ENCODE results near the gene CACNB1.

Gene CACNB1

DNA sequence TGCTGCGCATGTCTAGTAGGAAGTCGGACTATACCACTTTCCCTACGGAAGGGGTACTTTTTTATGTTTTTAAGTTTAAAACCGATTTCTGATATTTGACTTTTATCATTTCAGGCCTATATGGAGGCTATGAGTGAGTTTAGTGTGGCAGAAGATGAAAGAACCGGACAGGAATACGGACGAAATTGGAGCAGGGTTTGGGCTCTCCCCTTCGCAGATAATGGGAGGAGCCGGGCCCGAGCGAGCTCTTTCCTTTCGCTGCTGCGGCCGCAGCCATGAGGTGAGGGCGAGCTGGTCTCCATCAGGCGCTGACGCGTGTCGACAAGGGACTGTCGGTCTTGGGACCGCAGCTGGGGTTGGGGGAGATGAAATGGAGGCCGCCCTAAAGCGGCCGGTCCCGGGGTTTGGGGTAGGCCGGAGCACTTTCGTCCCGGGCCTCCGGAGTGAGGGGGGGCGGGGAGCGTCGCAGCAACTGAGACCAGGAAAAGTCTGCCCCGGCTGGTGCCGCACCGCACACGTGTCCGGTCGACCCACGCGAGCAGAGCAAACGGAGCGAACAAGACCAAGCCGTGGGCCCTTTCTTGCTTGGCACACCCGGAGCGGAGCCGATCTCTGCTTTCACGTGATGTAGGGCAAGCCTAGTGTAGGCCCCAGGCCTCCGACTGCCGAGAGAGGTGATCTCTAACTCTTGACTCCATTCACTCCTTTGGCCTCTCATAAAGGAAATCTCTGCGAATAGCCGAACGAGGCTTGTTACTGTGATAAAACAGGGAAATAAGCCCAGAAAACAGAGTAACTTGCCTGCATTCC lies 2.8 kb upstream of the CACNB1 start, which contains the start of gene RPL19:
TSS of gene RPL19 (plus strand) at position 214 of the 810 bp plus-strand sequence. CDS start at position 276, 62 bp downstream.
- DNase-seq = peak; percentile 73

DNA sequence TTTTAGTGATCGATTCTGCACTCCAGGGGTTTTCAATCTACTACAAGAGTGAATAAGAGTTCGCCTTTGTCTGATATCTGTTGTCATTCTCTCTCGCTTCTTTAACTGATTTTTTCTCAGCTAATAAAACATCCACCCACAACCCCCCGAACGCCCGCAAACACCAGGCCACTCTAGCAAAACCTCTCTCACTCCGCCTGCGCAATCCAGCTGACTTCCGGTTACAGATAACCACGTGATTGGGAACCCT lies 2.3 kb upstream of the CACNB1 start:
- peak; percentile 76 for DNase-seq

DNA sequence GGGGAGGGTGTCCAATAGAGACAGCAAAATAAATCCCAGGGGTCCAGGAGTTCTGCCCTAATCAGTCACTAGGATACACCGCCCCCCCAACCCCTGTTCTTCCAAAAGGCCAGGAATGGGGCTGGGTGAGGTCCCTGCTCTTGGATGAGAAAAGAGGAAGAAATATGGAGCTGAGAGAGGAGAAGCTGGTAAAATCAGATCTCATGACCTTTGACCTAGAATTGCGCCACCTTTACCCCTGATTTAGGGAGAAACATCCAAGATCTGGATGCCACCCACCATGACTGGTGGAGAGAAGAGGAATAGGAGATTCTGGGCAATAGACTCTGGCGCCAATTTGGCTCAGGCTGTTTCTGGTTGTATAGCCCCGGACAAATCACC lies 707 bp upstream of the CACNB1 start:
- no peak for DNase-seq

DNA sequence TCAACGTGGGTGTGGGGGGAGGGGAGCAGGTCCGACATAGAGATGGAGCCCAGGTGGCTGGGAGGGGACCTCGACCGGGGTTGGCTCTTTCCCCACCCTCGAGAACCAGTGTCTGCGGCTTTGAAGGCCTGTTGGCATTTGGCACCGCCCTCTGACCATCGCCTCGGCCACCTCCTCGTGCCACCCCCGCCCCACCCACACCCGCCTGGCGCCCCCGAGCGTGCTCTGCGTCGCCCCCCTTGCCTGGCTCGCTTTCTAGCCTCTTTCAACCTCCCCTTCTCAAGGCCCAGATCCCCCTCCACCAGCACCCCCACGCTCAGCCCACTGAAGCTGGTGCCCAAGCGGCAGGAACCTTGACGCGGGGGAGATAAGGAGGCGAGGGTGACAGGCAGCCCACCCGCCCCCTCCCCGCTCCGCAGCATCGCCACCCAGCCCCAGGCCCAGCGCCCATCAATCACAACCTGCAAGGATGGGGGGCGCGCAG lies 619 bp downstream of the CACNB1 start:
- no peak for DNase-seq

DNA sequence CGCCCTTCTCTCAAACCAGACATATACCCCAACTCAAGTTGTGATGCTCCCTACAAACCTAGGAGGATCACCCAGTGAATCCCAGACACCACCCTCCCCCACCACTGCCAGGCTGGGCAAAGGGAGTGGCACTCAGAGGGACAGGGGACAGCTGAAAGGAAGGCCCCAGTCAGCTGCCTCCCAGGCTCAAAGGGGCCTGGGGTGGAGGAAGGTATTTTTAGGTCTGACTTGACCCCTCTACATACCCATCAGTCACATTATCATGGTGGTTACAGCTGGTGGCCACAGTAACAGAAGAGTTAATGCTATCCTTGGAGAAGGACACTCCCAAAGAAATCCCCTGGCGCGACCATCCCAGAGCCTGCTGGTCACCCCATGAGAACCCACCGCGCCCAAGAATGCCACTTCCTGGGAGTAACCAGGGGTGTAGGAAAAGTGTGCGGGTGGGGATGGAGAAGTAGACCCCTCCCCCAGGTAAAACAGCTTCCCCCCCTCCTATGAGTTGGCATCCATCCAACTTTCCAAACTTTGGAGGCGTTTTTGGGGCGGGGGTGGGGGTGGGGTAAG lies 1.1 kb downstream of the CACNB1 start:
- no peak for DNase-seq

DNA sequence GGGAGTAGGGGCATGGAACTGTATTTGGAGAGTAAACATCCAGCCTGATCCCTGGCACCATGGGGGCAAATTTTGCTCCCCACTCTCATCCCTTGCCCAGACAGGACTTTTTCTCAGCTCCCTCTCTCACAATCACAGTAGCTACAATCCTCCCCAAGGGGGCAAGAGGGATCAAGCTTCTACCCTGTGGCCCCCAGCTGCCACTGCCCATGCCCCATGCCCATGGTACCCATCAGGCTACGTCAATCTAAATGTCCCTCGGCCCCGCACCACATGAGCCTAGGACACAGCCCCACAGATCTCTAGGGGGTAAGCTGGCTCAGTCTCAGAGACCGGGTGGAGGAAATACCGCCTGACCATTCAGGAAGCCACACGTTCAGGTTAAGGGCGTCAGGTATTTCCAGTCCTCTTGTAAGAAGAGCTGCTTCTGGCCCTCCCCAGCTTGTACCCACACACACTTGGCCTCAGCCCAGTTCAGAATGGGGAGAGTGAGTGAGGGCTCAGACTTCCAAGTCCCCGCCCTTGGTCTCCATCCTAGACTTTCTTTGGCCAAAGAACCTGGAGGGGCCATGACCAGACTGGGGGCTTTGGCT lies 1.8 kb downstream of the CACNB1 start:
- DNase-seq = no peak

DNA sequence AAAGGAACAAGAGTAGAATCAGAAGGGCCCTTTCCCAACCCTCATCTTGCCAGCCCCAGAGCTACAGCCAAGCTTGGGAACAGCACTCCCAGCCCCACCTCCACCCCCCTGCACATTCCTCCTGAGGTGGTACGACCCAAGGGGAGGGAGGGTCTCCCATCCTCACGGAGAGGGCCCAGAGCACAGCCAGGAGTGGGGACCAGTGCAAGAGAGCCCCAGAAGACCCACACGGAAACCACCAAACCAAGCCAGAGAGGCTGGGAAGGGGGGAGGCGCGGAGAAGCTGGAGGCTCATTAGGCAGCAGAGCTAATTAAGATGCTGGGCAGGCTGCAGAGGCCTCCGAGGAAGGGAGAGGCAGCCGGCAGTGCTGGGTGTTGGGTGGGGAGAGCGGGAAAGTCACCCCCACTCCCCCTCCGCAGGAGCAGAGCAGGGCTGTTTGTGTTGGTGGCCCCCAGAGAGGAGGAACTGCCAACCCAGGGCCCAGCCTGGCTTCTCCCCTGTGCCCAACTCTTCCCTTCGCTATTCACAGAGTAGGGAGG lies 2.4 kb downstream of the CACNB1 start:
- DNase-seq = no peak

DNA sequence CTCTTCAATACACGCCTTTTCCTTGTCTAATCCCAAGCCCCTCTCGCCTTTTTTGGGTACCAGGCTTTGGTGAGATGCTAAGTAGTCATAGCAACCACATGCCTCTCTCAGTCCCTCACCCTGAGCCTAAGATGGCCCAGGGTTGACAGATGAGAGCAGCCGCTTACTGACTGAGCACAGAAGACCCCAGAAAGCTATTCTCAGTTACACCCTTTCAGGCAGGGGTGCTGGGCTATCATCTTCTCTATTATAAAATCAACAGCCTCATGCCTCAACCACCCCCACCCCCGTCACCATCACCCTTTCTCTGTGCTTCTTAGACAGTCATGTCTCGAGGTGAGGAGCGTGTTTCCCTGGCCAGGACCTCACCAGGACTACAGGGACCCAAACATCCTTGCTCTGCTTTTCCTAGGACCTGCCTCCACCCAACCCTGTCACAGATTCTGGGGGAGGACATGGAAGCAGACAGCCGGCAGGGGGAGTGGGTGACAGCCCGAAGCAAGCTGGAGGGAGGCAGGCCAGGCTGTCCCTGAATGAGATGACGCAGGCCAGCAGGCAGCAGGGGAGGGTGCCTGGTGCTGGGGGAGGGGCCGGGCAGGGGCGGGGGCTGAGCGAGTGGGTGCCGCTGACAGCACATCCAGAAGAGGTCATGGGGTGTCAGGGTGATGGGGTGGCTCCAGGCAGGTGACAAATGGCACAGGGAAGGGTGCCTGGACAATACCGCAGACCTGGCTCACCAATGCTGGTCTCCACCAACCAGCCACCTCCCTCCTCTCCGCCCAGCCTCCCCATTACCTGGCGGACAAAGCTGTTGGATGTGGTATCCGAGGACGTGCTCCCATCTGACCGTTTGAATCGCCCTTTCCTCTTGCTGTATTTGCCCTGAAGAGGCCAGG lies 3.1 kb downstream of the CACNB1 start:
- DNase-seq = no peak

DNA sequence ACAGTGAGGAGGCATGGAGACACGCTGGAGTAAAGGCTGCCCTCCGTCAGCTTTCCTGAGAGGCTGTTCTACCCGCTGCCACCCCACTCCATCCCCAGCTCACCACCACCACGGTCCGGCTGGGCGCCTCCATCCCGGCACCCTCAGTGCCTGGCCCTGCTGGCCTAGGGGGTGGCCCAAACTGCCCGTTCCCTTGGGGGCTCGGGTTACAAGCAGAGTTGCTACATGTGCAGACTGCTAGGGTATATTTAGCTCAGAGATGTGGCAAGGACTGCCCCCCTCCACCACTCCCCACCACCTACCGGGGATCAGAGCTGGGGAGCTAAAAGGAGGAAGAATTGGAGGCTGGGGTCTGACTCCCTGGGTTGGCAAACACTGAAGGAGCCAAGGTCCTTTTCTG lies 4.1 kb downstream of the CACNB1 start:
- no peak for DNase-seq

DNA sequence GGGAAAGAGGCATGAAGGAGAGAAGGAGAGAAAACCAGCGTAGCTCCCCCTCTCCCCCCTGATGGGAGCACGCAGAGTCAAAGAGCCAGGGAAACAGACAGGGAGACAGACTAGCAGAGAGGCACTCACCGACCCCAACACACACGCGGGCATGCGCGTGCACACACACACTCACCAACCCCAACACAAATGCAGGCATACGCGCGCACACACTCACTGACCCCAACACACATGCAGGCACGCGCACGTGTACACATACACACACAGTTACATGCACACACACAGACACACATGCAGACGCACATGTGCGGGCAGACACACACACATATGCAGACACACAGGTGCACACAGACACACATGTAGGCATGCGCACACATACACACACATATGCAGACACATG lies 4.6 kb downstream of the CACNB1 start:
- DNase-seq = no peak

DNA sequence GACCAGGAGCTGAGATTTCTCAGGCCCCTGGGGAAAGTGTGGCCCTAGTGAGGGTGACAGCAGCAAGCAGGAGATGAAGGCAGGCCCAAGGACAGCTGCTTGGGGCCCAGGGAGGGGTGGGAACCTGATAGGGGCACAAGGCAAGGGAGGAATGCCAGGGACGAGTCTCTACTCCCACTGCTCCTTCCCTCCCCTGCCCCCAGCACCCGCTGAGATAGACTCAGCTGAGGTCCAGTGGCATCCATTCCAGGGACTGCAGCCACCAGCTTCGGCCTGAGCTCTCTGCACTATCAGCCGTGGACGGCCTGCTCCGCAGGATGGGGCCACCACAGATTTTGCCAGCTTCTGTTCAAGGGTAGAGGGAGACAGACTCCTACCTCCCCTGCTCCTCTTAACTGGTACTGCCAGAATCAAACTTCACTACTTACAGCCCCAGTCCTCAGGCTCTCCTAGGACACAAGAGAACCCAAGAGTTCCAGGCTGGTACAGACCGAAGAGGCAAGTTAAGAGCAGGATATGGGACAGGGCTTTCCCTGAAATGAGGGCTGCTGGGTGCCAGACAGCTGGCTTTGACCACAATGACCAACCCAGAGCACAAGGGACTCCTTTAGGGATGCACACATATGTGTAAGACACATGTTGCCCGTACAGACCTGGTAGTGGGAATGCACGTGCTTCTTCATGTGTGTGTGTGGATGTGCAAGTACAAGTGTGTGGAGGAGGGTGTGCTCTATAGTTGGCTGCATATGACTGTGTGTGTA lies 5.5 kb downstream of the CACNB1 start:
- no peak for DNase-seq

DNA sequence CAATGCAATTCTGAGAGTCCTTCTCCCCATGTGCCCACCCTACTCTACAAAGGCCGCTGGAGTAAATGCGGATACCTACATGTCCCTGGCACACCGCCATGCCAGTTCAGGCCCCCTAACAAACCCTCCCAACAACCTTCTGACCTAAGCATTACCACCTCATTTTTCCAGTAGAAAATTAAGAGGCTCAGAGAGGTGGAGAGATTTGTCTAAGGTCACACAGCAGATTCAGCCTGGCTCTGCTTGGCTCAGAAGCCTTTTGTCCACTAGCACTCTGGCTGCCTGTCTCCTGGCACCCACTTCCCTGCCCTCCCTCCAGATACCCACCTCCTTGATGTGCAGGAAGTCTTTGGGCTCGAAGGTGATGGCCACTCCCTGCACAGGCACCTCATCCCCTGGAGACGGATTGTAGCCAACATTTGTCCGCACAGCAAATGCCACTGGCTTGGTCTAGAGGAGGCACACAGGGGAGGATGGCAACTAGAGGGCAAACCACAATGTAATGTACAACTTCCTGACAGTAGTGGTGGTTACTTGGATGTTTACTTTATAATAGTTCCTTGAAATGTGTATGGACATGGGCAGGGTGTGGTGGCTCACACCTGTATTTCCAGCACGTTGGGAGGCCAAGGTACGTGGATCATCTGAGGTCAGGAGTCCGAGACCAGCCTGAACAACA lies 10.2 kb downstream of the CACNB1 start:
- no peak for DNase-seq

DNA sequence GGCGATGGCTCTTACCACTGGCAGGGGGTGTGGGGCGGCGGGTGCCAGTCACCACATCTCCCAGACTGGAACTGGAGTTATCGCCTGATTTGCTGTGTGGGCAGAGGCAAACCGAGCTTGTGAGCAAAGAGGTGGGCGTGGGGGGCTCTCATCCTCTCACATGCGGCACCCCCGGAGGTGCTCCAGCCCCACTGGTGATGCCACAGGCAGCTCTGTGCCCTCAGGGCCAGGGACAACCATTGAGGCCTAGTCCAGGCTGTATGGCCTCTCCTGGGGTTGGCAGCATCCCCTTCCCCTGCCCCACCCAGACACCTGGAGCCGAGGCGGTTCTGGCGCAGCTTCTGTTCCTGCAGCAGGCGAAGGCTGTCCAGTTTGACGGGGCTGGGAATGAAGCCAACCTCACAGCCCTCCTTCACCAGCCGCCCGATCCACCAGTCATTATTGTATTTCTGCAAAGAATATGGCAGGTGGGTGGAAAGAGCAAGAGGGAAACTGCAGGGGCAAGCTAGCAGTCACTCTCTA lies 10.9 kb downstream of the CACNB1 start:
- no peak for DNase-seq

DNA sequence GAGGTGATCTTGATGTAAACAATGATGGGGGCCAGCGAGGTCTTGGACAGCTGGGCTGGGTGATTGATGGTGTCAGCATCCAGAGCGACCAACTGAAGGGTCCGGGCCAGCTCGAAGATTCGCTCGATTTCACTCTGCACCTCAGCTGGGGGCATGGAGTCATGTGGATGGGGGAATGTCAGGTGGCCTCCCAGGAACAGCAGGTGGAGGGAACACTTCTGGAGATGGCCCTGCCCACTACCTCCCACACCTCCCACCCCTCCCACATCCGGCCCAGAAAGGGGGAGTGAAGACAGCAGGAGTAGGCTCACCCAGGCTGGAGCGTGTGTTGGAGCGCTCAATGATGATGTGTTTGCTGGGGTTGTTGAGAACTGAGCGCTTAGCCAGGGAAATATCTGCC lies 13.7 kb downstream of the CACNB1 start:
- DNase-seq = no peak

DNA sequence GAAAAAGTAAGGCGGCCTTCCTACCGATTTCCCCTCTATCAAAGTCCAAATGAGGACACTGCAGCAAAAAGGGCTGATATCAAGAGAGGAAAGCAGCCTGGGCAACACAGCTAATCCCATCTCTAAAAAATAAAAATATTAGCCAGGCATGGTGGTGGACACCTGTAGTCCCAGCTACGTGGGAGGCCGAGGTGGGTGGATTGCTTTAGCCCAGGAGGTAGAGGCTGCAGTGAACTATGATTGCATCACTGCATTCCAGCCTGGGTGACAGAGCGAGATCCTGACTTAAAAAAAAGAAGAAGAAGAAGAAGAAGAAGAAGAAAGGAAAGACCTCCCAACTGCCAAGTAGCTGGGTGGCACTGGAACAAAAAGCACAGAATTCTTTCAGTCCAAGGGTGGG lies 14.4 kb downstream of the CACNB1 start:
- no peak for DNase-seq

DNA sequence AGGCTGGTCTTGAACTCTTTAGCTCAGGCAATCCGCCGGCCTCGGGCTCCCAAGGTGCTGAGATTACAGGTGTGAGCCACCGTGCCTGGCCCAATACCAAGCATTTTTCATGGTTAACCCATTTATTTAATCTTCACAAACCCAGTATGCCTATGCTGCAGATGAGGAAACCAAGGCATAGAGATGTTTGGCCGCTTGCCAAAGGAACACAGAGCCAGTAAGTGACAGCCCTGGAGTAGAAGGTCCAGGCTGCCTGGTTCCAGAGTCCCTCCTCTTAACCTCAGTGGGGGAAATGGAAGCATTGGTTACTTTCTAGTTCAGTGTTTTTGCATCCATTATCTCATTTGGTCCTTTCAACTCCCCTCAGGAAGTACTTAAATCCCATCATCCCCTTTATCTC lies 16.2 kb downstream of the CACNB1 start:
- DNase-seq = no peak

DNA sequence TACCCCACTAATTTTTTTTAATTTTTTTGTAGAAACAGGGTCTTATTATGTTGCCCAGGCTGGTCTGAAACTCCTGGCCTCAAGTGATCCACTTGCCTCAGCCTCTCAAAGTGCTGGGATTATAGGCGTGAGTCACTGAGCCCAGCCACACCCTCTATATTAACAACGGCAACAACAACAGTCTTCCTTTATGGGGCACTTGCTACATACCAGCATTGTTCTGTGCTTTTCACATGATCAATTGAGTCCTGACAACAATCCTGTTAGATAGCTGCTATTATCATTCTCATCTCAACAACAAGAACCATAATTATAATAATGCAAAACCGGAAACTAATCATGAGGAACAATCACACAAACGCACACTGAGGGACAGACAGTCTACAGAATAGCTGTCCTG lies 18.9 kb downstream of the CACNB1 start:
- no peak for DNase-seq

DNA sequence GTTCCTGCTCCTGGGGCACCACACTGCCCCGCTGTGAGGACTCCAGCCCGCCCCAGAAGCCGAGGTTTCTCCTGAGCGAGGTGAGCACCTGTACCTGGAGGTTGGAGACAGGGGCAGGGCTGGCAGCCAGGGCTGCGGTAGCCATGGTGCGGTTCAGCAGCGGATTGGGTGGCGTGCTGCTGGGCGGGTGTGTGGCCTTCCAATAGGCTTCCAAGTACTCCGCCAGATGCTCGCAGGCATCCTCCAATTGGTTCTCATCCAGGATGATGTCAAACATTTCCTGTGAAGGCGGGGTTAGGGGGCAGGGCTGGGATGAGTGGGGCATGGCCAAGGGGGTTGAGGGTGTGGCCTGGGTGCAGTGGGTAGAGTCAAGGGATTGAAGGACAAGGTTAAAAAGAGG lies 20.2 kb downstream of the CACNB1 start:
- no peak for DNase-seq

DNA sequence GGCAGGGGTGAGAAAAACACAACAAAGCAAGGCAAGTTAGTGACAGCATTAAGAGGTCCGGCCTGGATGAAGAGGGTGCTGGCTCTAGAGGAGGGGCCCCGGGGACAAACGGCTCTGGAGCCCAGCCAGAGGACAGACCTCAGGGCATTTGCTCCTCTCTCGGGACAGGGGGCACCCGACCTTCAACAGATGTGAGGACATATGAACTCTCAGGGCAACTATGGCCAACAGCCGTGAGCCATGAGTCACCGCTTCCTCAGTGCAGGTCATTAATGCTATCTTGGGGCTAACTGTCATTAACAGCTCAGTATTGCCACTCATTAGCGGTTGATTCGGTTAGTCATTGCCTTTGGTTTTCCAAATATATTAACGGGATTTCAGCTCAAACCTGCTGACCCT lies 21.8 kb downstream of the CACNB1 start:
- no peak for DNase-seq

DNA sequence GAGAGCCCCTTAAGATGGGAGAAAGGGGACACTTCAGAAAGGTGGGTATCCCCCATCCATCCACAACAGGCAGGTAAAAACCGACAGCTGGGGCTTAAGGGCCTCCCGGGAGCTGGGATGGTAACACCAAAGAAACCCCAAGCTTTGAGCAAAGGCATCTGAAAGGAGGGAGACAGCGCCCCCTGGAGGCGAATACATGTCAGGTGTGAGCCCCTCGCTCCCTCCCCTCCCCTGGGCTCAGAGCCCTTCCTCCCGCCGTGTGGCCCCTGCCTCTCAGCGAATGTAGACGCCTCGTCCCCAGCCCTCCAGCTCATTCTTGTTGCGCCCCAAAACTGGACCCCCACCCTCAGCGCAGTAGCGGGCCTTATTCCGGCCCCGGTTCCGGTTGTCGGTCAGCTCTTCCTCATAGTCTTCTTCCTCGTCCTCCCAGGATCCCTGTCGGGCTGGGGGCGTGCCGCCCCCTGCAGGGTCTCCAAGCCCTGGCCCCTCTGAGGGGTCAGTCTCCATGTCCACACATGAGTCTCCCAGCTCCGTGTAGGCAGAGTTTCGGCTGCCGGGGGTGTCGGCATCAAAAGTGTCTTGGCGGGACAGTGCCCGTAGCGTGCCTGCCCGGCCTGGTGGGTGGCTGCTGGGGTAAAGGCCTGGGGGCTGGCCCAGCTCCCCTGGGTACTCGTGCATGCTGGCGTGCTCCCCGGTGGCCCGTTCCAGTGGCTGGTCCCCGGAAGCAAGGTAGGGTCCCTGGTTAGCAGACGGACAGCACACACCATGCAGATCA lies 22.4 kb downstream of the CACNB1 start:
- peak; percentile 80 for DNase-seq
